GM18873 (cell line): Measurements from ENCODE around the gene CDH2.

ENCODE experiments used
- ATAC-seq: cut with Tn5 transposase; IDR thresholded peaks from one replicate; pipeline ENCODE4 v1.9.1; 2021; ENCODE audit warnings: mild to moderate bottlenecking, moderate library complexity, moderate number of reproducible peaks; ENCODE audit not compliant: unreplicated experiment, low FRiP score

Gene CDH2

DNA sequence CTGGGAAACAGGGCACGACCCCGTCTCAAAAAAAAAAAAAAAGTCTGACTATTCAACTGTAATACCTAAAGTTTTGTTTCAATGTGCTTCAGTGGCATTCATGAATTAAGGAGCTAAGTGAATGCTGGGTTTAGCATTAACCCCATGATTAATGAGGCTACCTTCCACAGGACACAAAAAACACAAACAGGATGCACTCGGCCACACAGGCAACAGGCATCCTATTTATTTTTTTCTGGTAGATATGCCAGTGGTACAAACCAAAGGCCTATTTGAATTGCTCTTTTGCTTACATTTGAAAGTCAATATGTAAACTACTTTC lies 48.3 kb downstream of the CDH2 start:
- ATAC-seq = no peak

DNA sequence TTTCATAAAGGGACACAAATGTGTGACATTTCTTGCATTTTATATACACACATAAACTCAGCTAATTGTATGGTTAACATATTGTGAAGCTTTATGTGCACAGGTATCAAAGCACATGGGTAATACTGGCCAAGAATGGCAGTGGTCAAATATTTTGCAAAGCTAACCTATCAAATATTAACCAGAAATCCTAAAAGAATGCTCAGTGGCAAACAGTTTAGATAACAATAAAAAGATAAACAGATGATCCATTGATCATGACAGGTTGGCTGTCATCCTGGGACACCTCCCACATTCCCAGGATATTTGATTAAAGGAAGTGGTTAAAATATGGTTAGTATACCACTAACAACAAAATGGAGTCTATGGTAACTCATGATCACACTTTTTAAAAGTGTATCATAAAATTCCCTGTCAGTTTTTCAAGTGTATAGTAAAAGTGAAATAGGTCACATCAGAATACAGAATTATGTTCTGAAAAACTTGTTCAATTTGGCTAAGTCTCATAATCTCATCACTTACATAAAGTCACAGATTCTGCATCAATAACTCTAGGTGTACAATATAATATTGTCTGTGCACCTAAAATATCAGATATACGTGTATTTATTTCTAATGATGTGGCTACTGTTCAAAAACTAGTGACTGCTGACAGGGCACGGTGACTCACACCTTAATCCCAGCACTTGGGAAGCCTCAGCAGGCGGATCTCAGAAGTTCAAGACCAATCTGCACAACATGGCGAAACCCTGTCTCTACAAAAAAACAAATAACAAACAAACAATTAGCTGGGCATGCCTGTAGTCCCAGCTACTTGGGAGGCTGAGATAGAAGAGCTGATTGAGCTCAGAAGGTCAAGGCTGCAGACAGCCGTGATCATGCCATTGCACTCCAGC lies 48.9 kb downstream of the CDH2 start:
- no peak for ATAC-seq

DNA sequence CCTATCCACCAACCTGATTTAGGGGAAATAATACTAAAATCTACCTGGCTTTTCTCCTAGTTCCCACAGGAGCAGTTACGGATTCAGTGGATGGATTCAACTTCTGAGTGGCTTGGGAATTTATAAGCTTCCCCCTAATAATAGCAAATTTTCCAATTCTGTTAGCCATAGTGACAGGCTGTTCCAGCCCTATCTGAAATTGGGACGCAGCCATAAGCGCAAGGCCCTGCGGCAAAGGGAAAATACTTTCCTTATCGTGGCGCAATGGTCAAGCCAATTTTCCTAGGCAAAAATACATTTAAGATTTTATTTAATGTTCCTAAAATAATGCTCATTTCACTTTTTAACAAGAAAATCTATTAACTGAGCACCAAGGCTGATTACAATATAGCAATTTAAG lies 49.7 kb downstream of the CDH2 start:
- ATAC-seq = no peak

DNA sequence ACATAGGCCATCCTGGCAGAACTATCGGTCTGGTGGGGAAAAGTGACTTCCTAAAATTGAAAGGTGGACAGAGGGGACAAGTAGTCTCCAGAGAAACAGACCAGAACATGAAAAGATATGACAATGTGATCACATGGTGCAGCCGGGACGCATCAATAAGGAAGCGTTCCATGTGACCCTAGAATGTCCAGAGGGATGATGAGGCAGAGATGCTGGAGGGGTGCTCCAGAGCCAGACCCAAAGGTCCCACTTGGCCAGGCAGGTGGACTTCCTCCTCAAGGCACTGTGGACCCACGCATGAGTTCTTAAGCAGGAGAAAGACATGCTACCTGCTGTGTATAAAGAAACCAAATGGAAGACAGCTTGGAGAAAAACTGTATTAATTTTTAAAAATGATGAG lies 50.2 kb downstream of the CDH2 start:
- ATAC-seq = no peak

DNA sequence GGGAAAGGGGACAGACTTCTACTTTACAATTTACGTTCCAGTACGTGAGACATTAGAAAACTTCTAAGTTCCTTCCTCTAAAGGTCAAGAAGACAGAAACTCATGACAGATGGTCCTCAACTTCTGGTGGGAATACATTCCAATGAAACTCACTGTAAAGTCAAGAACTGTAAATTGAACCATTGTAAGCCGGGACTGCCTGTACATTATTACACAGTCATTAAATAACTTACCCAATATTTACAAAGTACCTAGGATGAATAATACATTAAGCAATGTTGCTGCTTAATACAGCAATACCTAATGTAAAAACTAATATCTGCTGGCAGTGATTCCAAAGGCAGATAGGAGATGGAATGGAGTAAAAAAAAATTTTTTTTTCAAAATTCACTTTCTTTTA lies 51.9 kb downstream of the CDH2 start:
- ATAC-seq = no peak

DNA sequence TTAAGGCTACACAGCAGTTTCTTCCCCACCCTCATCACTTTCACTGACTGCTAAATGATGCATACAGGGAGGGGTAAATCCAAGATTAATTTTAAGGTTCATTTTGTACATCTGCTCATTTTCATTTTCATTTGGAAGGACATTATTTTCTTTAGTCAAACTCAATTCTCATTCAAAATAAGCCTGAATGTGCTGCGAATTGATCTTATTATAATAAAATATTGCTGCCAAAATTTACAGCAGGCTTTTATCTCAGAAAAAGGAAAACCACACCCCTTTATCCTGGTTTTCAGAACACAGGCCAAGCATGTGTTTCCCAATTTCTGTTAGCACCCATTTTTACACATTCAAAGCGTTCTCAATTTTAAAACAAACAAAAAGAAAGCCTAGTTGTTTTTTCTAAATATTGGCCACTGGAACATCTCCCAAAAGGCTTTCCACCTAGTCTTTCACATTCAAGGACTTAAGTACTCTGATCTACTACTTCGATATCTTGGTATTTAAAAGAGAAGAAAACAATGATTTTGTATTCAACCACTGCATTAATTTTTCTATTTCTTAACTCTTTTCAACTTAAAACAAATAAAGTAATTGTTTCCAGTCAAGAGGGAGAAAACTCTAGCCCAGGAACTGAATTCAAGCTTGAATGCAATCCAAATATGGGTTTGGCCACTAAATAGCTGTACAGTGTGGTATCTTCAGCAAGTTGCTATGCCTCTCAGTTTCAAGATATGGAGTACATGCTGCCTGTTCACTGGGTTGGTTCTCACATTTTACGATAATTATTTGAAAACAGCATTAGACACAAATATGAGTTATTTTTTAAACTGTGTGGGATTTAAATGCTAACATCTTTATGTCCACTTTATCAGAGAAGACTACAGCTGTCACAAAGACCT lies 52.5 kb downstream of the CDH2 start:
- no peak for ATAC-seq

DNA sequence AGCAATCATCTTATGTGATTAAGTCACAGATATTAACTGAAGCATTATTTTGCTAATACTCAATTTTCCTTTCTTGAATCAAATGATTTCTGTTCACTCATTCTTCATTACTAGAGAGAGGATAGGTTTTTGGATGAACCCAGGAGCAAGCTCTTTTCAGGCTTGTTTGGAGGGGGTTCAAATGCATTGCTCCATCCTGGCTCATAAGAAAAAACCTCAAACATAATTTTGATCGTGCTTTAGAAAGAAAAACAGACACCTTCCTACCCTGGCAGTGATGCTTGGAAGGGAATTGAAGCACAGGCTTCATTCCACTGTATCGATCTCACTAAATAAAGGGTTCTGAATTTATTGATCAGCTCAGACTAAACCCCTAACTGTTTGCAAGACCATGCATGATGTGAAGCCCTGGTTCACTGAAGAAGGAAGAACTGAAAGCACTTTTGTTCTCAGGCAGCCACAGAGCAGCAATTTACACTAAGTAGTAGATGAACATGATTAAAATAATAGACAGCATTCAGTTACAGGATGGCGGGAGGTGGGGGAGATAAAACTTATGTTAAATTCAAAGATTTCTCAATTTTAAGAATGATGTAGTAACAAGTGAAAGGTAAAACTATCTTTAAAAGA lies 53.4 kb downstream of the CDH2 start:
- no peak for ATAC-seq

DNA sequence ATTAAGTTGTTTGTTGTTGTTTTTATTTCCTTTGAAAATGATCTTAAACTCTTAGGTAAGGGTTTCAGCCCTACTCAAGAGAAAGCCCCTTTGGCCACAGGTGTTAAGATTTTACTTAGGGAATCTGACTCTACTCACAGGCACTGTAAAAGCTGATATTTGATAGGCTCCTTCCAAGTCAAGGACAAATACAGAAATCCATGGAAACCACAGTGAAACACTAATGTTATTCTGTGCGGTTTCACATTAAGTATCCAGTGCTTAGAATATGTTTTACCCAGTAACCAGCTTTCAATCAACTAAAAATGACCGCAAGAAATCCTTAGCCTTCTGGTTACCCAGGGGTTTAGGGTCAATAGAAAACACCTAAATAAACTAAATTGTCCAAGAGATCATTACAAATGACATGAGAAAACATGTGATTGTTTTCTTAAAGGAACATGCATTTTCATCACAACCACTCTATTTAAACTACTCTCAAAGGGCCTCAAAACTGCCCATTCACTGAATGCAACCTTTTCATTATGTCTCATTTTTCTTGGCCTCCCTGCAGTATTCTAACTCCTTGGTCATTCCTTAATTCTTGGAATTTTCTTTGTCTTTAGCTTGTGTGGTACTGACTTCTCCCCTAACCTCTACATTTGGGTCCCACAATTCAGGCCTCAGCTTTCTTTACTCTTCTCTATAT lies 56.0 kb downstream of the CDH2 start:
- ATAC-seq = no peak

DNA sequence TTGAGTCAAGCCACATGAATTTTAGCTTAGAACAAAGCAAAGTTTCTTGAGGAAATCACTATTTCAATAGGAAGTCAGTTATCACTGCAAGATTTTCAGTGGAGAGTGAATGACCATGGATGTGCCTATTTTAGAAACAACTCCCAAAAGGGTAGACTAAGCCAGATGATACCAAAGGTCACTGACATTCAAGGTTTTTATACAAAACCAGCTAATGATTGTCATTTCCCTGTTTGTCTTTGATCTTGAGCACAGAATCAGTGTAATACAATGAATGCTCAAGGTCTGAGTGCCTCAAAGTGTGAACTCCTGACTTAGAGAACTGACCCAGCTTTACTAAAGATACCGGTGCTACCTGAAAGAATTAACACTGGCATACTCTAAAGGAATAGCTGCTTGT lies 60.5 kb downstream of the CDH2 start:
- no peak for ATAC-seq

DNA sequence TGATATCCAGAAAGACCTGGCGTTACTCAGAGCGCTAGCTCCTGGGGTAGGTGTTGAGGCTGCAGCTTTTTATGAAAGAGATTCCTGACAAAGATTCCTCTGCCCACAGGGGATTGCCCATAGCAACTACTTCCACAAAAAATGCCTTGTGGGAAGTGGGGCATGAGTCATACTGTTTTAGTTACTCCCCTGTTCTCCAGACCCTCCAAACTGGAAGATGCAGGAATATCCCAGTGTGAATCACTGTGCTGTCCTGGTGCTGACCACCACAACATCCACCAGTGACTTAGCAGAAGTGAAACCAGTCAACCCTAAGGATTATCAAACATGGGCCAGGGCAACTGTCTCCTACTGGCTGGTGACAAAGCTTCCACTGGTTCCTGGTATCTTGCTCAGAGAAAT lies 61.8 kb downstream of the CDH2 start:
- no peak for ATAC-seq

DNA sequence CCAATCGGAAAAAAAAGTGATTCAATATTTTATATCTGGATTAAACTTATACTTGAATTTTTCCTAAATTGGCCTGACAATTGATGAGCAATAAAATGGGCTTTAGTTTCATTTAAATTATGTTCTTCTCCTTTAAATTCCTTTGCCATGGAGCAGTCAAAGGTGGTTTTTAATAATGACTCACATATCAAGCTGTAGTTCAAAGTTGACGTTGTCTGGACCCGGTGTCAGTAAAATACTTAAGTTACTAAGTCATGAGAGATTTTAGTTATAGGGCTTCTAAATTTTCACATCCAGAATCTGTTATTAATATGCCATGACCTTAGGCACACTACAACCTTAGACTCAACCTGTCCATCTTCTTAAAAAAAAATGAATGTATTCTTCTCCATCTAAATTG lies 62.5 kb downstream of the CDH2 start:
- ATAC-seq = no peak

DNA sequence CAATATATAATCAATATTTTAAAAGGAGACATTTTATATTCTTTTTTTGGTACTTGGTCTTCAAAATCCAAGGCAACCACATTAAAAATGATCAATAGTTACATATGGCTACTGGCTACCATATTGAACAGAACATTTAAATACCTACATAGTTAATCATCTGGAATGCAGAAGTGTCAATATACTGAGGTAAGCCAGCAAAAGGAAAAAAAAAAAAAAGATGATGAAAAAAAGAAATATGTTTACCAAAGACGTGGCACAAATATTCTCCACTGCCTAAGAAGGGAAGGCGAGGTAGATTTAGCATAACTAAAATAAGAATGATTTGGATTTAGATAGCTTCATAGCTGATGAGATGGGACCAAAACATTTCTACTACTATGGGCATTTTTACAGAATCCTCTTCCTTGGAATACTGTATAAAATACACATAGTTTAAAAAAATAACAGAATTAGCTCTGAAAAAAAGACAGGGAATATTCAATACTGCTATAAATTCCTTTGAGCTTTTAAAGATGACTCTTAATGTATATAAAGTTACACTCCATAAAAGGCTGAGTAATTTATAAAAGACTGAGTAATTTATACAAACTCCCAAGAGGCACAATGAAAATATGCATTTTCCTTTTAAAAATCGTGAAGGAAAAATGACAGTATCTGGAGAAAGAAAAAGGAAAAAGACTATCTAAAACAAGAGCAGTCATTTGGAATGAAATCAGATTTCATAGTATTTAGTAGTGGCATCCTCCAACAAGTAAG lies 63.5 kb downstream of the CDH2 start:
- ATAC-seq = no peak

DNA sequence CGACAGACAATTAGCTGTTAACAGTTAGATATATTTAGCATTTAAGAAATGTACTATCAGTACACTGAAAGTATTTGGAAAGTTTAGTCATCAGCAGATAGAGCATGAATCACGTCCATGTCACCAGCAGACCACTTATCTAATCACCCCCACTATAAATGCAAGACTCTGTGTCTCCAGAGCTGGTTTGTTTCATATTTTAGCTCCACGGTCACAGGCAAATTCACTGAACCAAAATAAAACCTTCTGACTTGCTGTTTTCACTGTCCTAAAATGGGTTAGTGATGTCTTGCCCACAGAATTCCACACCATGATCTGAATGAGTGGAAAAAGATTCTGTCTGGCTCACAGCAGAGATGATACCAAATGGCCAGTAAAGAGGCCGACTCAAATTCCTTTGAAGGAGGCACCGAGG lies 64.9 kb downstream of the CDH2 start:
- ATAC-seq = no peak

DNA sequence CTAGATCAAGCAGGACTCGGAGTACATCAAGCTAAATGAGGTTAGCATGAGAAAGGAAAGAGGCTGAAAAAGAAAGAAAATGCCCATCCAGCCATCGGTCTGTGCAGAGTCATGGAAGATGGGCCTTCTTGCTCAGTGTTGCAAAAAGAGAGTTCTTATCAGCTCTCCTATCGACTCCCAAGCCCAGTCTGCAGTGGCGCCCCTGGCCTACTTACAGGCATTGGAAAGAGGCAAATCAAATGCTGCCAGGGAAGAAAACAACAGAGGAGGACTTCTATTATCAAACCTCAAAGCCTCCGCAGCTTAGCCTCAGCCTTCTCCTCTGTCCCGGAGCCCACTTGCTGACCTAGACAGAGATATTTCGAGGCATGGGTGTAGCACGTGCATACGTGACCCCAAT lies 66.0 kb downstream of the CDH2 start:
- no peak for ATAC-seq

DNA sequence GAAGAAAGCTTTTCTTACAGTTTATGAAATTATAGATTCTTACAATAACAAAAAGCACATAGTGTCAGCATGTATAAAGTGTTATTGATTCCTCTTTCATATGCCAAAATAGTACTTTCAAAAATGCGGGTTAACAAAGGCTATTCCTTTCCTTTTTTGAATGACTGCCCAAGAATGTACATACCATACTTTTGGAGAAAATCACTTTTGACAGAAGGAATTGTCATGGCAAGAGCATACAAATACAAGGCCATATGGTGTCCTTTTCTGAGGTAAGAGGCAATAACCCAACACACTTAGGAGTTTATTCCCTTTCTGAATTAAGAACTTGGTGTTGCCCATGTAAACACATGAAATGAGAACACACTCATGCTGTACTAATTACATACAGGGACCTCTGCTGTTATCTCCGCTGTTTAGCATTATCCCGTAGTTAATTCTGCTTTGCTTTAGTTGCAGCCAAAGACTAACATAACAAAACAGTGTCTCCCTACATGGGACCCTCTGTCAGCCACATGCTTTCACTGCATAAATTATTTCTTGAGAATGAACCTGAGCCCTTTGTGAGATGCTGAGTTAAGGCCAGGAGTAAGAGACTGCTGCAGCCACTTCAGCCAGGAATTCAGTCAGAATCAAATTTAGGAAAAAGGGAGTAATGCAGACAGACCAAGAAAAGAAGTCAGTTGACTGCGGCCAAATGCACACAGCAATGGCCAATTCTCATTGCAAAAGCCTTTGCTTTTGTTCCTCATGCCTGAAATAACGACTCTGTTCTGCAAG lies 67.0 kb downstream of the CDH2 start:
- no peak for ATAC-seq

DNA sequence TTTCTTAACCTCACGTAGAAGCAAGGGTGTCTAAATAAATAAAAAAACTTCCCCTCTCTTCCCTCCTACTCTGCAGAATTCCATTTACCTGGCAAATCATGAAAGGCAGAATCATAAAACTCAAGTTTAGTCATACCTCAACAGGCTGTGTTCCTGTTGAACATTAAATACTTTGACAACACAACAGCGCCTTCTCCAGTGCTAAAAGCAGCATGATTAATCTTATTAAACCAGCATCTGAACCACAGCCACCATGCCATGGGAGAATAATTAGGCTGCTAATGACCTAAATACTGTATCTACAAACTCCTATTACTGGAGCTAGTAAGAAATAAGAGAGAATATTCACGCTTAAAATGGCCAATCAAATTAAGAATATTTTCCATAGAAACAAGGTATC lies 68.1 kb downstream of the CDH2 start:
- ATAC-seq = no peak

DNA sequence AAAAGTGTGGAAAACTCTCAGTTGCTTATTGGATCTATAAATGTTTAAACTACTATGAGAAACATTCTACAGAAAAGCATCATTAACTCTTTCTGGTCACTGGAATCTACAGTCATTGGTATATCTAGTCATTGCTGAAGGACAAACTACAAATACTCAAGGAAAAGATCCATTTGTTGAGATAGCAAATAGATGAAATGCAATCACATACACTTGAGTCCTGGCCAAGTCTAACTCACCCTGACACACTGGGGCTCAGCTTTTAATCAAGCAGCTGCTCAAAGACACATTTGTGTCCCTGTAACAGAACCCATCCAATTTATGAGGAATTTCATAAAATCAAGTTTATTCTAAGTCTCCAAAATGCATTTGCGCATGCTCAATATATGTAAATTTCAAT lies 68.7 kb downstream of the CDH2 start:
- no peak for ATAC-seq

DNA sequence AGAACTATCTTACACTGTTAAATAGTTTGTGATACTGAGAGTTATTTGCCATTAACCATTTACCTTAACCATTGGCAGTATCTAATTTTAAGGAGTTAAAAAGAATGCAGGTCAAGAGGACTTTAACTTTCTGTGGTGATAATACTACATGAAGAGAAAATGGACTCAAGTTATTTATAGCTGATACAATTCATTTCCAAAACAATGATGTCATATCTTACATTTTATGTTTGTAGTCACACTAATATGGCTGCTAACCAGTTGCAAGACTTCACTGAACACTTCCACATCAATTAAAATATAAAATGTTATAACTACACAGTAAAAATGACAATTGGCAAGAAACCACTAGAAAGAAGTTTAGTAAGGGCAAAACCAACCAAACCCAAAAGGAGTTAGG lies 77.7 kb downstream of the CDH2 start:
- ATAC-seq = no peak

DNA sequence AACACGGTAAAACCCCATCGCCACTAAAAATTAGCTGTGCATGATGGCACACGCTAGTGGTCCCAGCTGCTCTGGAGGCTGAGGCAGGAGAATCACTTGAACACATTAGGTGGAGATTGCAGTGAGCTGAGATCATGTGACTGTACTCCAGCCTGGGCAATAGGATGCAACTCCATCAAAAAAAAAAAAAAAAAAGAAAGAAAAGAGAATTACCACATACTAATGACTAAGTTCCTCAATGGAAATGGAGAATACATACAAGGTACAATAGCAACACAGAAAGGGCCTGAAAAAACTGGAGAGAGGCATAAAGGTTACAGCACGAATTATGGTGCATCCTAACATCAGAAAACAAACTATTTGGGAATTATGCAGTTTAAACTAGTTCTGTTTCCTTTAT lies 81.3 kb downstream of the CDH2 start:
- no peak for ATAC-seq
